HepG2 (cell line): ENCODE measurements around the gene RASA1. TPM values are rescaled to one million over a fixed set of nuclear protein-coding genes. Genes with fewer than 3 reads are reported as not detected.

Experiments used
- ATAC-seq: fragments of 200-7000 bp; cut with Tn5 transposase; 3 replicates; pipeline ENCODE4 v1.9.1; 2020; ENCODE audit warnings: mild to moderate bottlenecking, moderate library complexity
- BruUV-seq: library from RNA; stranded (reverse); fragments of 400-500 nt; replicated peaks from 2 replicates; lab custom pipeline; 2021; lab: Mats Ljungman, UMichigan
- CTCF ChIA-PET: fragments of 300-600 bp; formaldehyde crosslinking; extraction: SDS; loops from one replicate; lab custom pipeline; 2021; ENCODE audit warnings: low total read pairs, inconsistent platforms, low intra/inter-chr PET ratio; lab: Yijun Ruan, JAX
- POLR2A ChIA-PET: fragments of 350-600 bp; sonication (Branson Sonifier 250); formaldehyde crosslinking; loops from one replicate; lab custom pipeline; 2020; ENCODE audit warnings: antibody characterized with exemption, inconsistent platforms; lab: Yijun Ruan, JAX
- DNase-seq: peaks from one replicate; pipeline ENCODE4 v3.0.0-alpha.2; 2015; ENCODE audit warnings: low spot score
- FAIRE-seq: peaks from 3 replicates; lab custom pipeline; 2011; peaks lifted over from hg19 to GRCh38; lab: Jason Lieb, UNC
- H2AFZ ChIP-seq: one replicate; pipeline ENCODE4 v1.6.1; 2011; ENCODE audit warnings: low read length, inconsistent platforms
- H3K27ac ChIP-seq: fragments of 300-600 bp; 3 replicates; pipeline ENCODE4 v1.8.0; 2011; ENCODE audit warnings: mixed run types, mild to moderate bottlenecking, mixed read lengths, low read length, inconsistent platforms; ENCODE audit not compliant: insufficient read depth; ENCODE audit errors: extremely low read length
- H3K27me3 ChIP-seq, 2 experiments: fragments of 200-600 bp in 1 of 2; 2 replicates in 1 of 2; 3 replicates in 1 of 2; pipeline versions ENCODE4 v1.6.0 to v1.8.0; 2011; ENCODE audit warnings: low read length in 2 of 2, mild to moderate bottlenecking in 2 of 2, moderate library complexity in 2 of 2, inconsistent platforms in 1 of 2; ENCODE audit not compliant: insufficient read depth in 2 of 2, control insufficient read depth in 1 of 2
- H3K36me3 ChIP-seq, 2 experiments: fragments of 200-600 bp in 1 of 2; replicated peaks in 1 of 2; 2 replicates in 1 of 2; 3 replicates in 1 of 2; pipeline versions ENCODE4 v1.5.1 to v1.8.0; 2011; ENCODE audit warnings: low read length in 2 of 2, inconsistent platforms in 1 of 2; ENCODE audit not compliant: insufficient read depth in 2 of 2, control insufficient read depth in 1 of 2
- H3K4me1 ChIP-seq: 2 replicates; pipeline ENCODE4 v1.5.1; 2012; ENCODE audit warnings: low read length, inconsistent platforms; ENCODE audit not compliant: insufficient read depth
- H3K4me2 ChIP-seq: 2 replicates; pipeline ENCODE4 v1.6.0; 2011; ENCODE audit warnings: low read depth, low read length, inconsistent platforms
- H3K4me3 ChIP-seq, 3 experiments: fragments of 200-600 bp in 1 of 3; sonication (generic), shearing (Covaris generic) in 1 of 3; replicated peaks in 1 of 3; 2 replicates each; pipeline ENCODE4 v1.5.1; 2011 to 2016; ENCODE audit warnings: low read length in 3 of 3, inconsistent platforms in 2 of 3, low read depth in 2 of 3, mild to moderate bottlenecking in 2 of 3, control low read depth in 1 of 3, mixed read lengths in 1 of 3; ENCODE audit not compliant: insufficient read depth in 1 of 3
- H3K79me2 ChIP-seq: one replicate; pipeline ENCODE4 v1.6.1; 2011; ENCODE audit warnings: low read length, inconsistent platforms; ENCODE audit not compliant: insufficient read depth
- H3K9ac ChIP-seq: 2 replicates; pipeline ENCODE4 v1.6.0; 2011; ENCODE audit warnings: mild to moderate bottlenecking, low read depth, low read length, inconsistent platforms; ENCODE audit not compliant: insufficient read depth
- H3K9me3 ChIP-seq: 2 replicates; pipeline ENCODE4 v1.5.1; 2012; ENCODE audit warnings: mild to moderate bottlenecking, low read length
- H4K20me1 ChIP-seq: 2 replicates; pipeline ENCODE4 v1.6.0; 2011; ENCODE audit warnings: inconsistent platforms, mild to moderate bottlenecking, low read length, moderate library complexity; ENCODE audit not compliant: insufficient read depth
- ATF7-NPFF ChIP-seq: sonication (generic); formaldehyde crosslinking; IDR thresholded peaks from 2 replicates; pipeline ENCODE4 v1.8.1; 2023; ENCODE audit warnings: mild to moderate bottlenecking, low read depth, missing genetic modification reagents, moderate library complexity
- CEBPB ChIP-seq: IDR thresholded peaks from 2 replicates; pipeline ENCODE4 v1.6.1; 2011; ENCODE audit warnings: low read depth, low read length, improper control_type of control experiment, borderline replicate concordance
- MAFK ChIP-seq, 2 experiments: IDR thresholded peaks in 1 of 2; conservative IDR thresholded peaks in 1 of 2; 2 replicates each; pipeline ENCODE4 v1.6.1; 2011; ENCODE audit warnings: improper control_type of control experiment in 2 of 2, low read length in 2 of 2
- NFKB2 ChIP-seq: sonication (generic); formaldehyde crosslinking; IDR thresholded peaks from 2 replicates; pipeline ENCODE4 v1.4.0; 2020; ENCODE audit warnings: missing genetic modification reagents, borderline replicate concordance
- ZNF10 ChIP-seq: sonication (generic); formaldehyde crosslinking; IDR thresholded peaks from 2 replicates; pipeline ENCODE4 v1.4.0; 2020; ENCODE audit warnings: mild to moderate bottlenecking, low read depth, missing genetic modification reagents, borderline replicate concordance
- ZNF251 ChIP-seq: sonication (generic); formaldehyde crosslinking; IDR thresholded peaks from 2 replicates; pipeline ENCODE4 v1.9.0; 2021; ENCODE audit warnings: mild to moderate bottlenecking, missing genetic modification reagents
- ZNF747 ChIP-seq: sonication (generic); formaldehyde crosslinking; IDR thresholded peaks from 2 replicates; pipeline ENCODE4 v1.8.1; 2023; ENCODE audit warnings: missing genetic modification reagents, mild to moderate bottlenecking, borderline replicate concordance
- ZSCAN20 ChIP-seq: sonication (generic); formaldehyde crosslinking; IDR thresholded peaks from 2 replicates; pipeline ENCODE4 v1.4.0; 2020; ENCODE audit warnings: missing genetic modification reagents, mild to moderate bottlenecking, borderline replicate concordance
- ZSCAN30 ChIP-seq: sonication (generic); formaldehyde crosslinking; IDR thresholded peaks from 2 replicates; pipeline ENCODE4 v1.5.0; 2020; ENCODE audit warnings: mild to moderate bottlenecking, missing genetic modification reagents
- WGBS: methylation state at CpG from one replicate; pipeline ENCODE4 v1.1.6; 2017; ENCODE audit warnings: low lambda C conversion rate; 5-methylcytosine and 5-hydroxymethylcytosine counted together
- in situ Hi-C: cut with HindIII; loops from 2 replicates; pipeline ENCODE4 v1.10.0; 2017; ENCODE audit warnings: low pct_unique_long_range_greater_than_20kb; ENCODE audit not compliant: extremely low pct_ligation_motif_present
- intact Hi-C: fragments of 100-400 bp; cut with micrococcal nuclease; formaldehyde crosslinking; loops from one replicate; pipeline ENCODE4 v1.10.0; 2022; ENCODE audit not compliant: unreplicated experiment
- polyA plus RNA-seq, 8 experiments: library from polyadenylated mRNA; depleted of rRNA in 3 of 8; stranded (reverse) in 7 of 8; unstranded in 1 of 8; fragments of >200 nt; fragmentation: Illumina TruSeq in 4 of 8; extraction: Trizol in 4 of 8; gene quantifications; 2 replicates each; pipeline versions ENCODE4 v1.2.1 to v1.2.3, GENCODE V29; 2011 to 2016; ENCODE audit warnings: low read depth in 4 of 8, missing spikeins in 1 of 8, mixed read lengths in 1 of 8; ENCODE audit not compliant: insufficient read depth in 1 of 8
- total RNA-seq, 5 experiments: library from RNA; depleted of rRNA; stranded (reverse); fragments of >200 nt; fragmentation: Illumina TruSeq; extraction: Trizol; gene quantifications; 2 replicates each; pipeline ENCODE4 v1.2.3, GENCODE V29; 2016; ENCODE audit warnings: low read depth in 1 of 5
- TF ChIP-seq, protein P1 (sequence below): sonication (generic); formaldehyde crosslinking; IDR thresholded peaks from 2 replicates; pipeline ENCODE4 v1.5.1; 2020; ENCODE audit warnings: missing genetic modification reagents, mild to moderate bottlenecking, borderline replicate concordance
- TF ChIP-seq, protein P2 (sequence below): sonication (generic); formaldehyde crosslinking; IDR thresholded peaks from 2 replicates; pipeline ENCODE4 v1.4.0; 2020; ENCODE audit warnings: missing genetic modification reagents

RASA1 gene
- total and polyA plus RNA-seq, 2 of the 13 experiments (the other 11 are each of a cell fraction or from before 2014, with no cell fraction given) = 19.5 to 20.5 TPM

DNA sequence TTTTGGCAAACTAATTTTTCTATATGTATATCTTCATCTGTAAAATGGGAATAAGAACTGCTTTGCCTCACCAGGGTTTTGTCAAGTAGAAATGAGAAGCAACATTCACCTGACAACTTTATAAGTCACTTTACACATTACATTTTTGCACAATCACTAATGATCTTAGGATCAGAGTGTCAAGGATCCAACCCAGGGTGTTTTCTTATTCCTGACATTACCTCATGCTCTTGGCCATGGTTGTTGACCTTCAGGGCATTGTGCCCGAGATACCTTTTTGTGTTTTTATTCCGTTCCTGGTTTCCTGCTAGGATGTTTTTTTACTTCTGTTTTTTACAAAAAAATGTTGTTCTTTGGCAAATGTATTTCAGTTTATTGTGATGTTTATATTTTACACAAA lies 22.2 kb upstream of the RASA1 start:
- Histone ChIP-seq H3K9ac (no peak overlapping the region), H4K20me1 (no peaks in the 10 kb centered on the region), H3K4me1 (no peaks in the 10 kb centered on the region), H2AFZ (no peak overlapping the region), H3K79me2 (no peaks in the 10 kb centered on the region), H3K9me3 (no peaks in the 10 kb centered on the region), H3K4me2 (no peak overlapping the region), H3K27me3 (no peaks in the 10 kb centered on the region), H3K36me3 (no peaks in the 10 kb centered on the region), H3K4me3 (no peak overlapping the region), H3K27ac (no peak overlapping the region)
- ChIA-PET CTCF (no interaction called here), POLR2A (no interaction called here)
- TF ChIP-seq ATF7-NPFF (no peak), ZSCAN30 (CRISPR knock-in tag) (no peak), MAFK (conservative IDR thresholded peaks at IDR 0.05 in 1 of 2, IDR thresholded peaks at IDR 0.05 in 1 of 2; ENCODE audit: low read length in 2 of 2) (no peak), ZNF251 (CRISPR knock-in tag) (no peak), CEBPB (no peak), ZNF747 (CRISPR knock-in tag) (no peak)
- WGBS = 2% methylated on average over 2 of the region's 2 CpGs
- no peak for DNase-seq
- ATAC-seq = no peak
- FAIRE-seq = no peak
- intact Hi-C loops = no loop called here
- BruUV-seq = no TSS peak
- in situ Hi-C loops = no loop called here

DNA sequence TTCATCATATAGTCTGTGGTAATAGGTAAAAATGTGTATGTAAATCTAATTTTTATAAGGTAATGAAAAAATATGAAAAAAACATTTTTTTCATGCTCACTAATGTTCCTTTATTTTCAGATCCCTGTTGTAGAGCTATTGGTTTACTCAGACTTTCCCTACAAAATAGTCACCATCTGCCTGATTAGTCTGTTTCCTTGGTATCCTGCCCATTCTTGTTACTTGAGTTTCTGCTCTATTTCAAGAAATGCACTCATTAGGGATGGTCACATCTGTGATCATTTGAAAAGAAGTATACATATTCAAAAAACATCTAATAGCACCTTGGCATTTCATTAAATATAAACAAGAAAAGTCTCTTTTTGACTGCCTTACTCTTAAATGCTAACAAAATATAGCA lies 21.6 kb upstream of the RASA1 start:
- in situ Hi-C loops = no loop called here
- TF ChIP-seq, protein P1, sequence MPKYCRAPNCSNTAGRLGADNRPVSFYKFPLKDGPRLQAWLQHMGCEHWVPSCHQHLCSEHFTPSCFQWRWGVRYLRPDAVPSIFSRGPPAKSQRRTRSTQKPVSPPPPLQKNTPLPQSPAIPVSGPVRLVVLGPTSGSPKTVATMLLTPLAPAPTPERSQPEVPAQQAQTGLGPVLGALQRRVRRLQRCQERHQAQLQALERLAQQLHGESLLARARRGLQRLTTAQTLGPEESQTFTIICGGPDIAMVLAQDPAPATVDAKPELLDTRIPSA (CRISPR knock-in tag) = no peak
- no peak for TF ChIP-seq NFKB2 (CRISPR knock-in tag)
- no peak for TF ChIP-seq ZNF10 (CRISPR knock-in tag)
- TF ChIP-seq ZSCAN20 (CRISPR knock-in tag) = no peak
- TF ChIP-seq, protein P2, sequence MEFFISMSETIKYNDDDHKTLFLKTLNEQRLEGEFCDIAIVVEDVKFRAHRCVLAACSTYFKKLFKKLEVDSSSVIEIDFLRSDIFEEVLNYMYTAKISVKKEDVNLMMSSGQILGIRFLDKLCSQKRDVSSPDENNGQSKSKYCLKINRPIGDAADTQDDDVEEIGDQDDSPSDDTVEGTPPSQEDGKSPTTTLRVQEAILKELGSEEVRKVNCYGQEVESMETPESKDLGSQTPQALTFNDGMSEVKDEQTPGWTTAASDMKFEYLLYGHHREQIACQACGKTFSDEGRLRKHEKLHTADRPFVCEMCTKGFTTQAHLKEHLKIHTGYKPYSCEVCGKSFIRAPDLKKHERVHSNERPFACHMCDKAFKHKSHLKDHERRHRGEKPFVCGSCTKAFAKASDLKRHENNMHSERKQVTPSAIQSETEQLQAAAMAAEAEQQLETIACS = no peak

More for the DNA sequence above, 21.6 kb upstream of the RASA1 start:
- ChIA-PET CTCF (no interaction called here), POLR2A (no interaction called here)
- DNase-seq (no peak), ATAC-seq (no peak), FAIRE-seq (no peak)
- Histone ChIP-seq H3K27ac (no peak overlapping the region), H3K4me1 (no peaks in the 10 kb centered on the region), H3K79me2 (no peaks in the 10 kb centered on the region), H4K20me1 (no peaks in the 10 kb centered on the region), H3K4me3 (no peak overlapping the region), H3K9ac (no peak overlapping the region), H3K27me3 (no peaks in the 10 kb centered on the region), H3K9me3 (no peaks in the 10 kb centered on the region), H3K4me2 (no peak overlapping the region), H2AFZ (no peak overlapping the region), H3K36me3 (no peaks in the 10 kb centered on the region)
- no TSS peak for BruUV-seq
- intact Hi-C loops = no loop called here
